Measurements from ENCODE around the gene PACS1. TPM values are rescaled to one million over a fixed set of nuclear protein-coding genes. Genes with fewer than 3 reads are reported as not detected.
"Not testable (repeated sequence)": the region's sequence is repeated elsewhere in the genome, so short reads cannot be mapped to it uniquely, and the experiment has no call there.

PACS1 gene
- total RNA-seq, 1 donor from 2014 or later, result 102 TPM

GRCh38 chr11:66243782-66244535 is 173.9 kb downstream of the PACS1 start:
- intact Hi-C loops (cut with micrococcal nuclease), result no loop called here

- intact Hi-C loops (cut with micrococcal nuclease), result no loop called here
Observed at GRCh38 chr11:66247295-66247694, 177.2 kb downstream of the PACS1 start.

- intact Hi-C loops (cut with micrococcal nuclease), result no loop called here
Observed at GRCh38 chr11:66247801-66248200, 177.7 kb downstream of the PACS1 start.

GRCh38 chr11:66248903-66249302 is 178.8 kb downstream of the PACS1 start:
- intact Hi-C loops (cut with micrococcal nuclease), result no loop called here

- intact Hi-C loops (cut with micrococcal nuclease), result no loop called here
Observed at GRCh38 chr11:66251809-66252208, 181.7 kb downstream of the PACS1 start.

- intact Hi-C loops (cut with micrococcal nuclease), result not testable (repeated sequence)
Observed at GRCh38 chr11:66253081-66253480, 183.0 kb downstream of the PACS1 start.

GRCh38 chr11:66258473-66258893 is 188.4 kb downstream of the PACS1 start:
- intact Hi-C loops (cut with micrococcal nuclease), result no loop called here

GRCh38 chr11:66259225-66259624 is 189.2 kb downstream of the PACS1 start:
- intact Hi-C loops (cut with micrococcal nuclease), result no loop called here

GRCh38 chr11:66259956-66260355 is 189.9 kb downstream of the PACS1 start:
- intact Hi-C loops (cut with micrococcal nuclease), result no loop called here

GRCh38 chr11:66261578-66261977 is 191.5 kb downstream of the PACS1 start:
- intact Hi-C loops (cut with micrococcal nuclease), result no loop called here

GRCh38 chr11:66262191-66262590 is 192.1 kb downstream of the PACS1 start:
- intact Hi-C loops (cut with micrococcal nuclease), result no loop called here

- intact Hi-C loops (cut with micrococcal nuclease), result no loop called here
Observed at GRCh38 chr11:66262696-66263095, 192.6 kb downstream of the PACS1 start.

GRCh38 chr11:66263231-66263630 is 193.2 kb downstream of the PACS1 start:
- intact Hi-C loops (cut with micrococcal nuclease), result no loop called here

GRCh38 chr11:66263785-66264184 is 193.7 kb downstream of the PACS1 start:
- intact Hi-C loops (cut with micrococcal nuclease), result no loop called here

GRCh38 chr11:66264383-66264782 is 194.3 kb downstream of the PACS1 start:
- intact Hi-C loops (cut with micrococcal nuclease), result no loop called here

- intact Hi-C loops (cut with micrococcal nuclease), result loop anchor here (5.0 kb wide), 1 partner anchor 352 kb away; the partner anchor contains the start of gene RBM14
Observed at GRCh38 chr11:66264914-66265313, 194.8 kb downstream of the PACS1 start.

- intact Hi-C loops (cut with micrococcal nuclease), result loop anchor here (5.0 kb wide), 1 partner anchor 352 kb away; the partner anchor contains the start of gene RBM14
Observed at GRCh38 chr11:66265531-66266377, 195.7 kb downstream of the PACS1 start.

- intact Hi-C loops (cut with micrococcal nuclease), result loop anchor here (5.0 kb wide), 1 partner anchor 351 kb away; the partner anchor contains the start of gene RBM14
Observed at GRCh38 chr11:66266378-66267038, 196.4 kb downstream of the PACS1 start.

- intact Hi-C loops (cut with micrococcal nuclease), result loop anchor here (5.0 kb wide), 1 partner anchor 350 kb away; the partner anchor contains the start of gene RBM14
Observed at GRCh38 chr11:66267039-66267378, 196.9 kb downstream of the PACS1 start.

- intact Hi-C loops (cut with micrococcal nuclease), result loop anchor here (1.0 to 5.0 kb wide), 6 partner anchors 15 to 409 kb away; partner anchors contain the start of genes CFL1, RBM14, SF3B2 and YIF1A
Observed at GRCh38 chr11:66267379-66268243, 197.5 kb downstream of the PACS1 start.

Measured in T-helper 2 cell treated with Interferon-gamma antibody and Interleukin-4, amounts not matched to agents 100 ng/mL and 5 ng/mL, for 36 hours (primary cell).